ENCODE data around the gene SUSD1.

SUSD1 gene

GRCh38 chr9:112044186-112044585 lies 130.9 kb downstream of the SUSD1 start:
- Histone ChIP-seq H3K27ac (ENCODE audit: low read length) (no peak overlapping the region), H3K4me3 (ENCODE audit: low read length) (no peak overlapping the region), H3K9me3 (ENCODE audit: insufficient read depth, low read depth, low read length) (no peaks in the 10 kb centered on the region), H3K27me3 (ENCODE audit: insufficient read depth, low read length) (no peaks in the 10 kb centered on the region), H3K9ac (ENCODE audit: low read depth, low read length) (no peak overlapping the region), H3K4me1 (ENCODE audit: insufficient read depth, low read length) (peaks cover 23% of the 10 kb centered on the region), H3K36me3 (ENCODE audit: insufficient read depth, low read depth, low read length) (no peaks in the 10 kb centered on the region)

DNA sequence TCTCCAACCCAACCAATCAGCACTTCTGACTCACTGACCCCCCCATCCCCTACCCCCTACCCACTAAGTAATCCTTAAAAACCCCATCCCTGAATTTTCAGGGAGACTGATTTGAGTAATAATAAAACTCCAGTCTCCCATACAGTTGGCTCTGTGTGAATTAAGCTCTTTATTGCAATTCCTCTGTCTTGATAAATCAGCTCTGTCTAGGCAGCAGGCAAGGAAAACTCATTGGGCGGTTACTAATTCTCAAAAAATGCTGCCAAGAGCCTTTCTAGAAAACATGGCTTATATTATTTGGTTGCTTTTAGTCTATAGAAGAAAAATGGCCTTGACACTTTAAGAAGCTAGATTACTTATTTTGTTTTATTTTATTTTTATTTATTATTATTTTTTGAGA lies 131.7 kb downstream of the SUSD1 start:
- Histone ChIP-seq H3K9me3 (ENCODE audit: insufficient read depth, low read depth, low read length) (no peaks in the 10 kb centered on the region), H3K36me3 (ENCODE audit: insufficient read depth, low read depth, low read length) (no peaks in the 10 kb centered on the region), H3K27ac (ENCODE audit: low read length) (no peak overlapping the region), H3K27me3 (ENCODE audit: insufficient read depth, low read length) (no peaks in the 10 kb centered on the region), H3K4me3 (ENCODE audit: low read length) (no peak overlapping the region), H3K9ac (ENCODE audit: low read depth, low read length) (no peak overlapping the region), H3K4me1 (ENCODE audit: insufficient read depth, low read length) (peaks cover 23% of the 10 kb centered on the region)

GRCh38 chr9:112042769-112043168 lies 132.3 kb downstream of the SUSD1 start:
- H3K9me3 ChIP-seq (ENCODE audit: insufficient read depth, low read depth, low read length) = no peaks in the 10 kb centered on the region
- no peak overlapping the region for H3K9ac ChIP-seq (ENCODE audit: low read depth, low read length)
- no peaks in the 10 kb centered on the region for H3K27me3 ChIP-seq (ENCODE audit: insufficient read depth, low read length)
- H3K4me3 ChIP-seq (ENCODE audit: low read length) = no peak overlapping the region
- H3K4me1 ChIP-seq (ENCODE audit: insufficient read depth, low read length) = peaks cover 23% of the 10 kb centered on the region
- H3K36me3 ChIP-seq (ENCODE audit: insufficient read depth, low read depth, low read length) = no peaks in the 10 kb centered on the region
- H3K27ac ChIP-seq (ENCODE audit: low read length) = no peak overlapping the region

DNA sequence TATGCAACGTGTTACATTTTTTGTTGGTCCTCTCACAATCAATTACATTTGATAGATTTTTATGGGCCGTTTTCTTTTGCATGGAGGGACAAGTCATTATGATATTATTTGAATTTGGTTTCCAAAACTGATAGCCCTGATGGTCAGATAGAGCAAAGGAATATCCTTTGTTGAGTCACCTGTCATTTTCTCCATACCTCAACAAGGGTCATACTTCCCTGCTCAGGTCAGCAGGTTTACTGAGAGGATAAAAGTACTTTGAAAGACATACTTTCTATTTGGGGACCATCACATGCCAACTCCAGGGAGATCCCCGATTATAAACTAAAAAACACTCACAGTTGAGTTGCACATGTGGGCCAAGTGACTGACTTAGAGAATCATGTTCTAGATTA lies 132.9 kb downstream of the SUSD1 start:
- H3K36me3 ChIP-seq (ENCODE audit: insufficient read depth, low read depth, low read length) = no peaks in the 10 kb centered on the region
- H3K9me3 ChIP-seq (ENCODE audit: insufficient read depth, low read depth, low read length) = no peaks in the 10 kb centered on the region
- no peak overlapping the region for H3K27ac ChIP-seq (ENCODE audit: low read length)
- H3K9ac ChIP-seq (ENCODE audit: low read depth, low read length) = no peak overlapping the region
- 0 out of 2 replicates have a peak overlapping the region, but pooled peaks have one; percentile 34 for H3K4me3 ChIP-seq (ENCODE audit: low read length)
- H3K4me1 ChIP-seq (ENCODE audit: insufficient read depth, low read length) = peaks cover 23% of the 10 kb centered on the region
- no peaks in the 10 kb centered on the region for H3K27me3 ChIP-seq (ENCODE audit: insufficient read depth, low read length)

DNA sequence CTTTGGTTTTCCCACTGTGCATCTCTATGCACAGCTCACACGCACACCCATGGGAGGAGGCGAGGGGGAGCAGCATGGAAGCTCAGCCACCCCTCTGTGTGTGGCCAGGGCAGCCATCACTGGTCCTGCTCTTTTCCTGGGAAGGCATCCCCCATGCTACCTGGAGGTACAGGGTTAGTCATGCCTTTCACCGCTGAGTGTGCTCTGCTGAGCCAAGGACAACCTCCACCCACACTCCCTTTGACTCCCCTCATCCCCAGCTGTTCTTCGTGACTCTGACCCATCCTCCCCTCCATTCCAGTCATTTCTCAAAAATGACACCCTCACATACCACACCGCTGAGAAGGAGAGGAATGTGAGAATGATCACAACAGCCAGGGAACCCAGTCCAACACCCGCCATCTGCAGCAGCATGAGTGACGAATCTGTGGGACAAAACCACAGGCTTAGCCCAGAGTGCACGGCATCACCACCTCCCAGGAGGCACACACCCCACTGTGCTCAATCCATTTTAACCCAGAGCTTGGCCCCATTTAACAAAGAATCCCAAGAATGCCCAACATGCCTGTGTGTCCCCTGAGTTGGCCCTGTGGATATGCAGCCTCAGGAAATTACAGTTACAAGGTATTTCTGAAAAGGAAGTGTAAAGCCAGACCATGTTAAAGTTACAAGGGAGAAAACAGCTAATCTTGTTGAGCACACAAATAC lies 133.4 kb downstream of the SUSD1 start:
- Histone ChIP-seq H3K4me1 (ENCODE audit: insufficient read depth, low read length) (peaks cover 23% of the 10 kb centered on the region), H3K9ac (ENCODE audit: low read depth, low read length) (no peak overlapping the region), H3K36me3 (ENCODE audit: insufficient read depth, low read depth, low read length) (no peaks in the 10 kb centered on the region), H3K9me3 (ENCODE audit: insufficient read depth, low read depth, low read length) (no peaks in the 10 kb centered on the region), H3K27ac (ENCODE audit: low read length) (no peak overlapping the region), H3K4me3 (ENCODE audit: low read length) (0 out of 2 replicates have a peak overlapping the region, but pooled peaks have one; percentile 34), H3K27me3 (ENCODE audit: insufficient read depth, low read length) (no peaks in the 10 kb centered on the region)

- H3K36me3 ChIP-seq (ENCODE audit: insufficient read depth, low read depth, low read length) = no peaks in the 10 kb centered on the region
- no peaks in the 10 kb centered on the region for H3K9me3 ChIP-seq (ENCODE audit: insufficient read depth, low read depth, low read length)
- no peak overlapping the region for H3K27ac ChIP-seq (ENCODE audit: low read length)
- H3K4me3 ChIP-seq (ENCODE audit: low read length) = no peak overlapping the region
- no peaks in the 10 kb centered on the region for H3K27me3 ChIP-seq (ENCODE audit: insufficient read depth, low read length)
- H3K4me1 ChIP-seq (ENCODE audit: insufficient read depth, low read length) = peaks cover 23% of the 10 kb centered on the region
- H3K9ac ChIP-seq (ENCODE audit: low read depth, low read length) = no peak overlapping the region
These were observed 133.9 kb downstream of the SUSD1 start for GRCh38 chr9:112041199-112041535.

- peaks cover 18% of the 10 kb centered on the region for H3K4me1 ChIP-seq (ENCODE audit: insufficient read depth, low read length)
- no peak overlapping the region for H3K4me3 ChIP-seq (ENCODE audit: low read length)
- no peak overlapping the region for H3K9ac ChIP-seq (ENCODE audit: low read depth, low read length)
- no peaks in the 10 kb centered on the region for H3K27me3 ChIP-seq (ENCODE audit: insufficient read depth, low read length)
- H3K9me3 ChIP-seq (ENCODE audit: insufficient read depth, low read depth, low read length) = no peaks in the 10 kb centered on the region
- no peak overlapping the region for H3K27ac ChIP-seq (ENCODE audit: low read length)
- H3K36me3 ChIP-seq (ENCODE audit: insufficient read depth, low read depth, low read length) = no peaks in the 10 kb centered on the region
These were observed 137.1 kb downstream of the SUSD1 start for GRCh38 chr9:112038017-112038408.

GRCh38 chr9:112037281-112038016 lies 137.6 kb downstream of the SUSD1 start:
- peaks cover 13% of the 10 kb centered on the region for H3K4me1 ChIP-seq (ENCODE audit: insufficient read depth, low read length)
- H3K27me3 ChIP-seq (ENCODE audit: insufficient read depth, low read length) = no peaks in the 10 kb centered on the region
- H3K36me3 ChIP-seq (ENCODE audit: insufficient read depth, low read depth, low read length) = no peaks in the 10 kb centered on the region
- no peak overlapping the region for H3K27ac ChIP-seq (ENCODE audit: low read length)
- no peak overlapping the region for H3K4me3 ChIP-seq (ENCODE audit: low read length)
- no peak overlapping the region for H3K9ac ChIP-seq (ENCODE audit: low read depth, low read length)
- no peaks in the 10 kb centered on the region for H3K9me3 ChIP-seq (ENCODE audit: insufficient read depth, low read depth, low read length)

- Histone ChIP-seq H3K27ac (ENCODE audit: low read length) (no peak overlapping the region), H3K4me3 (ENCODE audit: low read length) (no peak overlapping the region), H3K27me3 (ENCODE audit: insufficient read depth, low read length) (no peaks in the 10 kb centered on the region), H3K9ac (ENCODE audit: low read depth, low read length) (no peak overlapping the region), H3K9me3 (ENCODE audit: insufficient read depth, low read depth, low read length) (no peaks in the 10 kb centered on the region), H3K4me1 (ENCODE audit: insufficient read depth, low read length) (peaks cover 2% of the 10 kb centered on the region; the same call in 1 of the 2 replicates), H3K36me3 (ENCODE audit: insufficient read depth, low read depth, low read length) (no peaks in the 10 kb centered on the region)
These were observed 139.8 kb downstream of the SUSD1 start for GRCh38 chr9:112035166-112035826.

GRCh38 chr9:112034216-112034611 lies 140.9 kb downstream of the SUSD1 start:
- Histone ChIP-seq H3K4me1 (ENCODE audit: insufficient read depth, low read length) (peaks cover 8% of the 10 kb centered on the region; the same call in 1 of the 2 replicates), H3K9me3 (ENCODE audit: insufficient read depth, low read depth, low read length) (no peaks in the 10 kb centered on the region), H3K9ac (ENCODE audit: low read depth, low read length) (no peak overlapping the region), H3K27ac (ENCODE audit: low read length) (no peak overlapping the region), H3K36me3 (ENCODE audit: insufficient read depth, low read depth, low read length) (no peaks in the 10 kb centered on the region), H3K4me3 (ENCODE audit: low read length) (no peak overlapping the region), H3K27me3 (ENCODE audit: insufficient read depth, low read length) (no peaks in the 10 kb centered on the region)

DNA sequence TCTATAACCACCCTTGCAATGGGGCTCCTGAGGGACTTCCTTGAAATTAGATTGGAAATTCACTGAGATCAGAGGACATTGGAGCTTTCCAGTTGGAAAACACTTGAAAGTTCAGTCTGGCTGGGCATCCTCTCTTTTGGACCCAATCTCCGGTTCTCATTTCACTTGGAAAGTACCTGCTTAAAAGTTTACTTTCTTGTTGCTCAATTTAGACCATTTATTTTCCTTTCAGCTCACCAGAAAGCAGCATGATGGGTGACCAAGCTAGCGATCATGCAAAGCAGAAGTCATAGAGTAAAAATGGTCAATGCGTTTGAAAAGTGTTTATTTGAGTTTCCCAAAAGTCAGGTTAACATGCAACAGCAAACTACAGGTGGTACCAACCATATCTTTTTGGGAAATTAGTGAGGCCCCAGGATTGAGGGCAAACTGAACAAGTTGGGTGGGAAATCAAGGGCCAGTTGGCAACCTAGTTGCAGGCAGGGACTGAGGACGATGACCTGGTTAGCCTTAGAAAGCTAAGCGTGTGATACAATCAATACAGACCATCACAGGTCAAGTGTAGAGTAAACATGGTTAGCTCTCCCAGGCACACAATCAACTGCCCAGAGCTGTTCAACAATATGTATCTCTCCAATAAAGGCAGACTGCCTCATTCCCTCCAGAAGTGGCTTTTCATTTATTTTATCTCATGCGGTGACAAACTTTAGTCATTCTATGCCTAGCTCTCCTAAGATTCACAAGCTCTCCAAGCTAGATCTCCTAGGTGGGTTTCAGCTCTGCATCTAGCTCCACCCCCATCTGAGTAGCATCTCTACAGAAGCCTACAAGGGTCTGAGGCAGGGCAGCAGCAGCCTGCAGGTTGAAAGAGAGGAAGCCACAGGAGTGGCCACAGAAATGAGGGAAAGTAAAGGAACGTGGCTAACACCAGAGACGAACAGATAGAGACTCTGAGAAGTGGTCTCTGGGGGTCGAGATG lies 141.6 kb downstream of the SUSD1 start:
- Histone ChIP-seq H3K4me3 (ENCODE audit: low read length) (no peak overlapping the region), H3K4me1 (ENCODE audit: insufficient read depth, low read length) (peaks cover 8% of the 10 kb centered on the region; the same call in 1 of the 2 replicates), H3K9ac (ENCODE audit: low read depth, low read length) (no peak overlapping the region)

More for the DNA sequence above, 141.6 kb downstream of the SUSD1 start:
- Histone ChIP-seq H3K27me3 (ENCODE audit: insufficient read depth, low read length) (no peaks in the 10 kb centered on the region), H3K36me3 (ENCODE audit: insufficient read depth, low read depth, low read length) (no peaks in the 10 kb centered on the region), H3K9me3 (ENCODE audit: insufficient read depth, low read depth, low read length) (no peaks in the 10 kb centered on the region), H3K27ac (ENCODE audit: low read length) (no peak overlapping the region)
